GM12873 (cell line): ENCODE data around the gene TEX261.
A peak's percentile ranks its signal among the peaks of the same experiment; 100 is the strongest.

Source experiments
- CTCF ChIP-seq: IDR thresholded peaks from 2 replicates; pipeline ENCODE4 v1.5.1; 2012; ENCODE audit warnings: low read depth, mild to moderate bottlenecking, moderate library complexity, low read length, control low read depth; ENCODE audit not compliant: insufficient read depth; ENCODE audit errors: missing control alignments

Gene TEX261

GRCh38 chr2:70994699-70995425 is at the start of gene TEX261:
Gene TEX261 (minus strand): TSS chr2:70994873. CDS start chr2:70994757, 116 bp downstream.
- peak; percentile 67 for TF ChIP-seq CTCF

GRCh38 chr2:71043531-71044407 is 49.1 kb upstream of the TEX261 start:
- no peak for TF ChIP-seq CTCF

- TF ChIP-seq CTCF: no peak
Measured at GRCh38 chr2:71042287-71042686, 47.6 kb upstream of the TEX261 start.

- peak; percentile 42 for TF ChIP-seq CTCF
Measured at GRCh38 chr2:71023553-71024243, 29.0 kb upstream of the TEX261 start.

GRCh38 chr2:71018625-71019024 is 24.0 kb upstream of the TEX261 start:
- TF ChIP-seq CTCF: no peak

- no peak for TF ChIP-seq CTCF
Measured at GRCh38 chr2:71008342-71008741, 13.7 kb upstream of the TEX261 start.
